ENCODE results near the gene VMP1.

VMP1 gene

GRCh38 chr17:59727817-59728533 lies 20.5 kb downstream of the VMP1 start:
- Histone ChIP-seq H3K4me3 (ENCODE audit: low read depth in 1 of 2, low read length in 2 of 2) (no peak overlapping the region), H3K9me3 (ENCODE audit: insufficient read depth, low read length, severe bottlenecking) (no peaks in the 10 kb centered on the region), H3K9ac (ENCODE audit: low read depth, low read length) (no peak overlapping the region), H3K36me3 (ENCODE audit: insufficient read depth, low read length) (no peaks in the 10 kb centered on the region), H3K79me2 (ENCODE audit: insufficient read depth, low read length) (peaks cover 52% of the 10 kb centered on the region), H3K4me2 (ENCODE audit: insufficient read depth, low read length) (no peak overlapping the region), H3K27me3 (ENCODE audit: insufficient read depth, low read length, poor library complexity) (no peaks in the 10 kb centered on the region), H2AFZ (ENCODE audit: low read depth, low read length) (no peak overlapping the region), H4K20me1 (ENCODE audit: insufficient read depth, low read length) (peaks cover 2% of the 10 kb centered on the region; the same call in 1 of the 2 replicates), H3K27ac (ENCODE audit: low read length) (no peak overlapping the region), H3K4me1 (ENCODE audit: insufficient read depth, low read length) (no peaks in the 10 kb centered on the region)
- ATAC-seq (ENCODE audit: insufficient read depth, low read depth) = no peak
- no peak for TF ChIP-seq CTCF (IDR thresholded peaks at IDR 0.05; ENCODE audit: borderline replicate concordance, extremely low read depth, low read length, poor library complexity, severe bottlenecking)
- TF ChIP-seq EZH2 (IDR thresholded peaks at IDR 0.05; ENCODE audit: borderline replicate concordance, low read depth, low read length, severe bottlenecking) = no peak
- DNase-seq = no peak

DNA sequence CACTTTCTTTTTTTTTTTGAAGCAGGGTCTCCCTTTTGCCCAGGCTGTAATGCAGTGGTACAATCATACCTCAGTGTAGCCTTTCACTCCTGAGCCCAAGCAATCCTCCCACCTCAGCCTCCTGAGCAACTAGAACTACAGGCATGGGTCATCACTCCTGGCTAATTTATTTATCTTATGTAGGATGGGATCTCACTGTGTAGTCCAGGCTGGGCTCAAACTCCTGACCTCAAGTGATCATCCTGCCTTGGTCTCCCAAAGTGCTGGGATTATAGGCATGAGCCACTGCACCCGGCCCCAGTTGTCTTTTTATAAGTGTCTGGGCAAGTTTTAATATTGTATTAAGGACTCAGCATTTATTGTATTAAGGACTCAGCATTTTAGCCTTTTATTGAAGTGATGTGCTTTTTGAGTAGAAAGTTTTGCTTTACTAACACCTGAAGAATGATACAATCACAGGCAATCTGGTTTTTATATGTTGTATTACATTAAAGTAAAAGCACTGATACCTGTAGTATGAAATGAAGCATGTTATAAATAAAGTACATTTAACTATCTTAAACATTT lies 22.9 kb downstream of the VMP1 start:
- Histone ChIP-seq H3K4me2 (ENCODE audit: insufficient read depth, low read length) (no peak overlapping the region), H3K9ac (ENCODE audit: low read depth, low read length) (no peak overlapping the region), H3K4me3 (ENCODE audit: low read depth in 1 of 2, low read length in 2 of 2) (no peak overlapping the region), H3K9me3 (ENCODE audit: insufficient read depth, low read length, severe bottlenecking) (no peaks in the 10 kb centered on the region), H3K27ac (ENCODE audit: low read length) (no peak overlapping the region), H3K27me3 (ENCODE audit: insufficient read depth, low read length, poor library complexity) (no peaks in the 10 kb centered on the region), H3K4me1 (ENCODE audit: insufficient read depth, low read length) (no peaks in the 10 kb centered on the region), H3K36me3 (ENCODE audit: insufficient read depth, low read length) (no peaks in the 10 kb centered on the region; the same call in 1 of the 2 replicates), H4K20me1 (ENCODE audit: insufficient read depth, low read length) (no peaks in the 10 kb centered on the region), H3K79me2 (ENCODE audit: insufficient read depth, low read length) (peaks cover 38% of the 10 kb centered on the region), H2AFZ (ENCODE audit: low read depth, low read length) (no peak overlapping the region)
- TF ChIP-seq CTCF (IDR thresholded peaks at IDR 0.05; ENCODE audit: borderline replicate concordance, extremely low read depth, low read length, poor library complexity, severe bottlenecking) (no peak), EZH2 (IDR thresholded peaks at IDR 0.05; ENCODE audit: borderline replicate concordance, low read depth, low read length, severe bottlenecking) (no peak)
- ATAC-seq (ENCODE audit: insufficient read depth, low read depth) = no peak
- no peak for DNase-seq

DNA sequence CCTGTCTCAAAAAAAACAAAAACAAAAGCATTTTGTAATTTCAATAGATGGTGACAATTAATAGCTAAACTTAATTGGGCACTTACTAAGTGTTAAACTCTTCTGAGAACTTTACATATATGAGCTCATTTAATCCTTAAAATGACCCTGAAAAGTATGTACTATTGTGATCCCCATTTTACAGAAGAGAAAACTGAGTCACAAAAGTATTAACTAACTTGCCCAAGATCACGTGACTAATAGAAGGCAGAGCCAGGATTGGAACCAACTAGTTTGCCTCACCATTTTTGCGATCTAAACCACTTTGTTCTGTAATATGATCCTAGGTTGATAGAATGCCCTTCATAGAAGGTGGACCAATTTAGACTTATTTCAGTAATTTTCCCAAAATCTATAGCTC lies 26.2 kb downstream of the VMP1 start:
- Histone ChIP-seq H3K4me1 (ENCODE audit: insufficient read depth, low read length) (no peaks in the 10 kb centered on the region), H3K36me3 (ENCODE audit: insufficient read depth, low read length) (peaks cover 5% of the 10 kb centered on the region; the same call in 1 of the 2 replicates), H3K9ac (ENCODE audit: low read depth, low read length) (no peak overlapping the region), H3K4me2 (ENCODE audit: insufficient read depth, low read length) (no peak overlapping the region), H3K27ac (ENCODE audit: low read length) (no peak overlapping the region), H2AFZ (ENCODE audit: low read depth, low read length) (no peak overlapping the region), H3K9me3 (ENCODE audit: insufficient read depth, low read length, severe bottlenecking) (no peaks in the 10 kb centered on the region), H3K79me2 (ENCODE audit: insufficient read depth, low read length) (peaks cover 11% of the 10 kb centered on the region; the same call in 1 of the 2 replicates), H3K4me3 (ENCODE audit: low read depth in 1 of 2, low read length in 2 of 2) (no peak overlapping the region), H4K20me1 (ENCODE audit: insufficient read depth, low read length) (no peaks in the 10 kb centered on the region), H3K27me3 (ENCODE audit: insufficient read depth, low read length, poor library complexity) (no peaks in the 10 kb centered on the region)
- ATAC-seq (ENCODE audit: insufficient read depth, low read depth) (no peak), DNase-seq (no peak)
- TF ChIP-seq EZH2 (IDR thresholded peaks at IDR 0.05; ENCODE audit: borderline replicate concordance, low read depth, low read length, severe bottlenecking) = no peak
- no peak for TF ChIP-seq CTCF (IDR thresholded peaks at IDR 0.05; ENCODE audit: borderline replicate concordance, extremely low read depth, low read length, poor library complexity, severe bottlenecking)
